HG03565 (cell line): ENCODE data around the gene CARD10.

Experiments
- ATAC-seq: cut with Tn5 transposase; IDR thresholded peaks from one replicate; pipeline ENCODE4 v1.9.1; 2021; ENCODE audit warnings: mild to moderate bottlenecking, moderate library complexity; ENCODE audit not compliant: unreplicated experiment

Gene CARD10

DNA sequence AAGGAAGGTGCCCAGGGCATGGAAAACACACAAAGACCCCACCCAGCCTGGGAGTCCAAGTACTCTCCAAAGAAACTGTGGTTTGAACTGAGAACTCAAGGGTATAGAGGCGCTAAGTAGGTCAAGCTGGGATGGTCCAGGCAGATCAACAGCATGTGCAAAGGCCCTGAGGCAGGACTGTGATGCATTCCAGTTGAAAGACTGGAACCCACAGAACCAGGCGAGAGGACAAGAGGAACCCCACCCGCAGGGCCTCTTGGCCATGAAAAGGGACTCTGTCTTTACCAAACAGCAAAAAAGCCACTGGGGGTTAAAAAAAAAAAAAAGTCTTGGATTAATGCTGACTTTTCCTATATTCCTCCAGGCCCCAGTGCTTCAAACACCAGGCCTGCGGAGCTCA is 14.3 kb downstream of the CARD10 start:
- no peak for ATAC-seq

DNA sequence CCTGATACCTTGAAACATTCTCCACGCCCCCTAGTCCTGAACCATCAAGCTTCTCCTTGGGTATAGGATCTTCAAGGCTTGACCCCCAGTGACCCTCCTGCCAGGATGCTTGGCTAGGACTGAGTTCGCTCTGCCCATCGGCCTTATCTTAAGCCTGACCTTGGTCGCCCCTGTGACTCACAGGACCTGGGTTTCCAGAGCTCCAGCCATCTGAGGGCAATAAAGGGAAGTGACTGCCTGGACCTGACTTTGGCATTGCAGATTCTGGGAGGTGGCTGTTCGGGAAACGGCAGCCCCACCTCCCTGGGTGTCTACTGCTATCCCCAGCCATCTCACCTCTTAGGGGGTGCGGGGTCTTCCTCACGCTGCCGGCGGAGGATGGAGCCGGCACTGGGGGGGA is 15.4 kb downstream of the CARD10 start:
- ATAC-seq = no peak

DNA sequence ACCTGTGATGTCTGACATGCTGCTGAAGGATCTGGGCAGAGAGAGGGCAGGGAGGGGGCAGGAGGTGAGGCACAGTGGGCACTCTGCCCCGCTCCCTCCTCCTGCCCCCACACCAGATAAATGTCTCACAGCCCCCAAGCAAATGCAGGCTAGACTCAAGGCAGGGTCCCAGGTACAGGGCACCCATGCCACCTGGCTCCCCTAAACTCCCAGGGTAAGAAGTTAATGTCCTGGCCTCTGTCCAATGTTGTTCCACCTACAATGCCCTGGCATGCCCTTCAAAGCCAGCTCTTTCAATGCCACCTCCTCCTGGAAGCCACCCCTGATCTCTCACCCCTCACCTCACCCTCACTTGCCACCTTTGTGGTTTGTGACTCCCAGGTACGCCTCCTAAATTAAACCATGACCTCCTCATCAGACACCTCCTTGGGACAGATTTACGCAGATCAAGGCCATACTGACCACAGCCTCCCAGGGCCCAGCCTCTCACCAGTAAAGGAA is 16.0 kb downstream of the CARD10 start:
- no peak for ATAC-seq

- no peak for ATAC-seq
Observed at GRCh38 chr22:37502342-37503182, 16.7 kb downstream of the CARD10 start.

- ATAC-seq = no peak
Observed at GRCh38 chr22:37501610-37502341, 17.4 kb downstream of the CARD10 start.

DNA sequence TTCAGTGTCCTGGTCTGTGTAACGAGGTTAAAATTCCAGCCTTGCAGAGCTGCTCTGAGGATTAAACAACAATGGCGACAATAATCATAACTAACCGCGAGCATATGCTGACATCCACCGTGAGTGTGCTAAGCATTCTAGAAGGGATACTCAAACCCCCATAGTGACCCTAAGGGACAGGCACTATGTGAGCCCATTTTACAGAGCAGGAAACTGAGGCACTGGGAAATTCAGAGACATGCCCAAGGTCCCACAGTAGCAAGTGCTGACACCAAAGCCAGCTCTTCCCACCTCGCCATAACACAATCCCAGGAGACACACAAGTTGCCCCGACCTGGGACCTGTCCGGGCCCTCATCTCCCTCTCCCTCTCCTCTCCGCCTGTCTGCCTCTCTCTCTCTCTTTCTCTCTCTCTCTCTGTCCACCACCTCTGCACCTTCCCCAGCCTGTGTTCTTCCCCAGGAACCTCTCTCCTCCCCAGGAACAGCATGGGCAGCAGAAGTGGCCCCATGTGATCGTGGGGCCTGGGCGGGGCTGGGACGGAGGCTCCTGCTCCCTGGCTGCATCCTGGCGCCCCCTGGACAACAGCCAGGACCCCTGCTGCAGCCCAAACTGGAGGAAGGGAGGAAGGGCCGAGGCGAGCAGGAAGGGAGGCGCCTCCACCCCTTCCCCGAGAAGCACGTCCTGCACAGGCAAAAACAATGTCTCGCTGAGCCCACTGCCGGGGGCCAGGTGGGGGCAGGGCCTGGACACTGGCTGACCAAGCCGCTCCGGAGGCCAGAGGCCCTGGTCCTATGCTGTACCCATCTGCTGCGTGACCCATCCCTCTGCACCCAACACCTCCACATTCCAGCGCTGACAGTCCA is 18.2 kb downstream of the CARD10 start:
- no peak for ATAC-seq

GRCh38 chr22:37499789-37500540 is 19.2 kb downstream of the CARD10 start:
- ATAC-seq = no peak

DNA sequence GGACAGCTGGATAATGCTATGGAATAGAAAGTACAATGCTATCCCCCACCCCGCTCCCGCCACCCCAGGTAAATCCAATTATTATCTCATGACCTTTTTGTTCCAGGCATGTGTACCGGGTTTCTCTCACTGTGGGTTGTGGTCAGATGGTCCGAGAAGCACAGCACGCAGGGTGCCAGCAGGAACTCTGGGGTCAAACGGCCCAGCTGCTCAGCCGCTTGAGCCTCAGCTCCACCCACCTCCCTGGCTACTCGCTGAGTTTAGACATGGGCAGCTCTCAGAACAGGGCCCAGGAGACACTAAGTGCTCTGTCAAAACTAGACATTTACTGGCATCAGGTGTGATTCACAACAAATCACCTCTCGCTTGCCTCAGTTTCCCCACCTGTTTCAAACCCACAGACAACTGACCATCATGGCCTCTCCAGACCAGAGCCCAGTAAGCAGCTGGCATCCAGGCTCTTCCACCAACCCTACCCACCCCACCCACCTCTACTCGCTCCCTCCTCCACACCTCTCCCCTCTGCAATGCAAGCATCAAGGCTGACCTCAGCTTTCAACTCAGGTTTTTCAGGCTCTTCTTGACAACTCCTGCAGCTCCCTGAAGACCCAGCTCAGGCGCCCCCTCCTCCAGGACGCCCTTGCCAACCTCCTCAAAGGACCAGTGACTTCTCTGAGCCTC is 20.0 kb downstream of the CARD10 start:
- ATAC-seq = no peak

DNA sequence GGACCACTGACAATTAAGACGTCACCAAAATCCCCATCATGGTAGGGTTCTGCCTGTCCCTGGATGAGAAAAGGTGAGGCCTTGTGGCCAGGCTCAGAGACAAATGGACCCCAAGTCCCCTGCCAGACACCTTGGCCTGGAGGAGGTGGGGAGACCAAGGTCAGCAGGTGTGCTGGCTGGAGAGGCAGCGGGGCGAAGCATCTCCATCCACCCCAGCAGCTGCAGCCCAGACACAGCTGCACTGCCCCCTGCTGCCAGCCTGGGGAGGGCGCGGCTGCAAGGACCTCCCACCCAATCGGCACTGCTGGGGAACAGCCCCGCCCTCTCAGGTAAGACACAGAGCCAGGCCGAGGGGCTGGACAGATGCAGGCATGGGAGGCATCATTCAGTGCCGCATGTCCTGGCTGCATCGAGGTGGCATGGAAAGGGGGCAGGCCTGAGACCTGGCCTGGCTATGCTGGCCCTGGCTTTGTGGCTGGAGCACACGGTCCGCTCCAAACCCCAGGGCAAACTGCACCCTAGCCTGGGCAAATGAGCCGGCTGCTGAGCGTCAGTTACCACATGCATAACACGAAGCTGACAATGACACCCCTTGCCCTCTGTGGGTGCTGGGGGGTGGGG is 20.8 kb downstream of the CARD10 start:
- no peak for ATAC-seq

GRCh38 chr22:37497062-37497599 is 22.1 kb downstream of the CARD10 start:
- no peak for ATAC-seq

DNA sequence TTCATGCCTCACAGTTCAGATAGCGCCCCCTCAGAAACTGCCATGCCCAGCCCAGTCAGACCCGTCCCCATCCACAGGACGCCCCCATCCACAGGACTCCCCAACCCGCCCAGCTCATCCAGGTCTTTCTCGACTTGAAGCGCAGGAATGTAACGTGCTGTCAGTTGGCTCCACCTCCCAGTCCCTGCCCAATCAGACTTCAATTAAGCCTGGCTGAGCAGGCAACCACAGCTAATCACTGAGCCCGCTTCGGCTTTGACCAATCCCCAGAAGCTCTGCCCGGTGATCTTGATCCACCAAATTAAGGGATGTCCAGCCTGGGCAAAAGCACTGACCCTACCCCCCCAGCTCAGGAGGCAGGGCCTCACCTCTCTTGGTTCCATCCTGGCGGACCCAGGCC is 22.6 kb downstream of the CARD10 start:
- no peak for ATAC-seq

GRCh38 chr22:37493979-37494378 is 25.2 kb downstream of the CARD10 start:
- ATAC-seq = no peak

GRCh38 chr22:37492428-37493344 is 26.5 kb downstream of the CARD10 start:
- ATAC-seq = no peak

DNA sequence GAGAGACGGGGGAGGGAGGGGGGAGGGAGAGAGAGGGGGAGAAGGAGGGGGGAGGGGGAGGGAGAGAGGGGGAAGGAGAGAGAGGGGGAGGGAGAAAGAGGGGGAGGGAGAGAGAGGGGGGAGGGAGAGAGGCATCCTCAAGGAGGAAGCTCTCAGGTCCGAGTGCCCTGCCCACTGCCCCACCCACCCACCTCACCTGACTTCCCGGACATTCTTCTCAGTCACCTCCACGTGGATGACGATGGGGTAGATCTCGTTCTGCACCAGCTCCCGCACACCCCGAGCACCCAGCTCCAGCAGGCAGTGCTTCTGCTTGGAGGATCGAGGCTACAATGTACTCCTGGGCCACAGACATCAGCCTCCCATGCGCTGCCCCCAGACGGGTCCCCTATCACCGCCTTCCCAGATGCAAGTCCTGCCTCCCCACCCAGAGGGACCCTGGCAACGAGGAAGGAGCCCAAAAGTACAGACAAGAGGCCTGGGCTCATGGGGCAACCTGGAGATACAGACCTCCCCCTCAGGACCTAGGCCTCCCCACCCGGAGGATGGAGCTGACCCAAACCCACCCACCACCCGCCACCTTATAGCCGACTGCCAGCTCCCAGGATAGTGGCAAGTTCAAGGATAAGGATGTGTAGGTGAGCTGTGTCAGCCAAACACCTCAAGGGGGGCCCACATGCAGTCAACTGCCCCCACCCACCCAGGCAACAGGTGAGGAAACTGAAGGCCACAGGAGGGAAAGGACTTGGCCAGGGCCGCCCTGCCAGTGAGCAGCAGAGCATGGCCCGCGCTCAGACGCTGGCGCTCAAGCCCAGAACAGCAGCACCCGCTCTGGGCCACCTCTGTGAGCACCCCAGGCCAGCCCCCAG is 27.4 kb downstream of the CARD10 start:
- ATAC-seq = no peak

DNA sequence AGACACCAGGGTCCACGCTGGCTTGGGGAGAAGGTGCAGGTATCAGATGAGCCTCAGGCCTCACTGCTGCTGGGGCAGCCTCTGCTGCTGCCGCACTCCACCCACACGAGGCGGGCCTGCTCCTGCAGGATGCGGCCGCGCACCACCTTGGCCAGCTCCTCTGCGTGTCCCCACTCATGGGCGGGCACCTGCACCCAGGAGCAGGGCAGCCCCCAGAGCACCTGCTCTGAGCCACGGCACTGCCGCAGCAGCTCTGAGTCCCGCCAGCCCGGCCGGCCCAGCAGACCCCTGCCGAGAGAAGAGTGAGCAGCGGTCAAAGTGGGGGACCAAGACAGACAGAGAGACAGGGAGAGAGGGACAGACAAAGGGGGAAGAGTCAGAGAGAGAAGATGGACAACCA is 28.1 kb downstream of the CARD10 start:
- ATAC-seq = no peak

GRCh38 chr22:37489983-37490382 is 29.2 kb downstream of the CARD10 start:
- no peak for ATAC-seq
